Chondrocyte (in vitro differentiated cells): Measurements from ENCODE around the gene ZNF423. TPM values are rescaled to one million over a fixed set of nuclear protein-coding genes. Genes with fewer than 3 reads are reported as not detected.

ENCODE experiments used
- DNase-seq: peaks from one replicate; pipeline ENCODE4 v3.0.0; 2021; ENCODE audit warnings: mixed read lengths, low spot score
- H3K27ac Mint-ChIP-seq: one replicate; pipeline ENCODE4 v1.8.0; 2021; ENCODE audit warnings: mild to moderate bottlenecking, moderate library complexity, mixed read lengths; ENCODE audit not compliant: unreplicated experiment
- H3K27me3 Mint-ChIP-seq: 2 replicates; pipeline ENCODE4 v1.8.0; 2021; ENCODE audit warnings: low read depth, mixed read lengths
- H3K36me3 Mint-ChIP-seq: 2 replicates; pipeline ENCODE4 v1.8.0; 2021; ENCODE audit warnings: low read depth, mixed read lengths
- H3K4me1 Mint-ChIP-seq: 2 replicates; pipeline ENCODE4 v1.8.0; 2021; ENCODE audit warnings: low read depth, mild to moderate bottlenecking, mixed read lengths
- H3K4me3 Mint-ChIP-seq: one replicate; pipeline ENCODE4 v1.8.0; 2021; ENCODE audit warnings: mild to moderate bottlenecking, moderate library complexity, mixed read lengths; ENCODE audit not compliant: unreplicated experiment
- H3K9me3 Mint-ChIP-seq: 2 replicates; pipeline ENCODE4 v1.8.0; 2021; ENCODE audit warnings: low read depth, mixed read lengths
- total RNA-seq: library from RNA; stranded (reverse); gene quantifications from 3 replicates; pipeline ENCODE4 v1.2.1, GENCODE V29; 2021
- TF ChIP-seq, protein P1 (sequence below): fragments of 200-600 bp; sonication (generic); IDR thresholded peaks from 2 replicates; pipeline ENCODE4 v1.5.0; 2021; ENCODE audit warnings: antibody characterized with exemption, mild to moderate bottlenecking, moderate library complexity

Gene ZNF423
- total RNA-seq, 1 donor from 2014 or later: 4.7 TPM

DNA sequence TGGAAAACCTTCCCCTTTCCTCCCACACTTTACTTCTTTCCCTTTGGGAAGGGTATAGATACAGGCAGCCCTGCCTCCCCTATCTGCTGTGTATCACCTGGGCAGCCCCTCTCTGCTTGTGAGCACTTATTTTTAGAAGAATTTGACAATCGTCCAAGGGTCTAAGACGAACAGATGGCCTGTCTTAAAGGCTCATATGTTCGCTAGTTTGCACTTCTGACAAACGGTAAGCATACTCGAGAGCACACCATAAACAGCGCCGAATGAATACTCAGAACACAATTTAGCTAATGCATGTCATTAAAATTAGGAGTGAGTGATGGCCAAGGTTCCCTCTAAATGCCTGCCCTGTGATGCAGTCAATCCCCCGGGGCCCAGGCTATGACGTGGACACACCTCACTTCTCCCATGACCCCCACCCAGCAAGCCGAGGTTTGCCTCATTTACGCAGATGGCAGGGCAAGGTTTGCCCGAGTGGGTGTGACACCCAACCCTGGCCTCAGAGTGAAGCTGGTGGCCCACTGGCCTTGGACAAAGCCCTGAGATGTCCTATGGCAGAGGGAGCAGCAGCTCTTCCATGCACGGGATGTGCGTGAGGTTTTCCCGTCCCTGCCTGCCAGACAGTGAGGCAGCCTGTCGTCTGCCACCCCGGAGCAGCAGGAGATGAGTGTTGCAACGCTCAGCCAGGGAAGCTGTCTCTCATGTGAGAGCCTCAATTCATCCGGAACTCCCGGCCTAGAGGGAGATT is 357.1 kb downstream of the ZNF423 start:
- no peak overlapping the region for H3K4me3 Mint-ChIP-seq
- DNase-seq: peak; percentile 87
- TF ChIP-seq, protein P1, sequence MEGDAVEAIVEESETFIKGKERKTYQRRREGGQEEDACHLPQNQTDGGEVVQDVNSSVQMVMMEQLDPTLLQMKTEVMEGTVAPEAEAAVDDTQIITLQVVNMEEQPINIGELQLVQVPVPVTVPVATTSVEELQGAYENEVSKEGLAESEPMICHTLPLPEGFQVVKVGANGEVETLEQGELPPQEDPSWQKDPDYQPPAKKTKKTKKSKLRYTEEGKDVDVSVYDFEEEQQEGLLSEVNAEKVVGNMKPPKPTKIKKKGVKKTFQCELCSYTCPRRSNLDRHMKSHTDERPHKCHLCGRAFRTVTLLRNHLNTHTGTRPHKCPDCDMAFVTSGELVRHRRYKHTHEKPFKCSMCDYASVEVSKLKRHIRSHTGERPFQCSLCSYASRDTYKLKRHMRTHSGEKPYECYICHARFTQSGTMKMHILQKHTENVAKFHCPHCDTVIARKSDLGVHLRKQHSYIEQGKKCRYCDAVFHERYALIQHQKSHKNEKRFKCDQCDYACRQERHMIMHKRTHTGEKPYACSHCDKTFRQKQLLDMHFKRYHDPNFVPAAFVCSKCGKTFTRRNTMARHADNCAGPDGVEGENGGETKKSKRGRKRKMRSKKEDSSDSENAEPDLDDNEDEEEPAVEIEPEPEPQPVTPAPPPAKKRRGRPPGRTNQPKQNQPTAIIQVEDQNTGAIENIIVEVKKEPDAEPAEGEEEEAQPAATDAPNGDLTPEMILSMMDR: no peak
- H3K9me3 Mint-ChIP-seq: no peaks in the 10 kb centered on the region
- peaks cover 2% of the 10 kb centered on the region for H3K27me3 Mint-ChIP-seq
- no peaks in the 10 kb centered on the region for H3K4me1 Mint-ChIP-seq
- H3K27ac Mint-ChIP-seq: no peak overlapping the region
- no peaks in the 10 kb centered on the region for H3K36me3 Mint-ChIP-seq

DNA sequence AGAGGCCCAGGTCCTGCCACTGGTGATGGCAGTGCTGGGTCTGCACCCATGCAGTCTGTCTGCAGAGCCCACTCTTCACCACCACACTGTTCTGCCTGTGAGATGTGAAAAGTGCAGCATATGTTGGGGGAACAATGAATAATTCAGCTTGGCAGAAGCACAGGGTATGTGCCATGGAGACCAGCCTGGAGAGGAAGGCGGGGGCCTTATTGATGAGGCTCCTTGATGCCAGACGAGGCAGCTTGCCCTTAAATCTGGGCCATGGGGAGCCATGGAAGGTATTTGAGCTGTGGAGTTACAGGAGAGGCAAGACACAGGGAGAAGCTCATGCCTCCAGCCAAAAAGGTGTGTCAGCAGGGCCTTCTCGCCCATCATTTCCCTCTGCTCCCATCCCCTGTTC is 357.6 kb downstream of the ZNF423 start:
- peaks cover 2% of the 10 kb centered on the region for H3K27me3 Mint-ChIP-seq
- no peaks in the 10 kb centered on the region for H3K4me1 Mint-ChIP-seq
- H3K27ac Mint-ChIP-seq: no peak overlapping the region
- TF ChIP-seq, protein P1: no peak
- H3K36me3 Mint-ChIP-seq: no peaks in the 10 kb centered on the region
- H3K4me3 Mint-ChIP-seq: no peak overlapping the region
- no peaks in the 10 kb centered on the region for H3K9me3 Mint-ChIP-seq
- DNase-seq: peak; percentile 47

DNA sequence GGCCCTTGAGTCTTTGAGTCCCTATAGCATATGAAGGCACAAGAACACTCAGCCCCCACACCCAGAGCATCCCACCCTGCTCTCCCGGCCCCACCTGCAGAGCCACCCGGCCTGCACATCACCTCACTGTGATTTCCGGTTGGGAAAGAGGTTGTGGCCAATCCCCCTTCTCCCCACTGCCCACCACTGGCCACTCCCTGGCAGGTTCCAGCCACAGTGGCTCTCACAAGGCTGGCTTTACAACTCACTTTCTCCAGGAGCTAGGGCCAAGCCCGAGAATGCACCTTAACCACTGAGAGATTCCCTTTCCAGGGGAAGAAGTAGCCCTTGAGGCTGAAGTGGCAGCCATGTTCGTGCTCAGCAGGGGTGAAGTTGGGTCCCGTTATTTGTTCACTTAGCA is 358.4 kb downstream of the ZNF423 start:
- TF ChIP-seq, protein P1: no peak
- H3K4me3 Mint-ChIP-seq: no peak overlapping the region
- DNase-seq: peak; percentile 40
- H3K4me1 Mint-ChIP-seq: no peaks in the 10 kb centered on the region
- H3K27me3 Mint-ChIP-seq: peaks cover 2% of the 10 kb centered on the region
- no peak overlapping the region for H3K27ac Mint-ChIP-seq
- H3K36me3 Mint-ChIP-seq: no peaks in the 10 kb centered on the region
- no peaks in the 10 kb centered on the region for H3K9me3 Mint-ChIP-seq

DNA sequence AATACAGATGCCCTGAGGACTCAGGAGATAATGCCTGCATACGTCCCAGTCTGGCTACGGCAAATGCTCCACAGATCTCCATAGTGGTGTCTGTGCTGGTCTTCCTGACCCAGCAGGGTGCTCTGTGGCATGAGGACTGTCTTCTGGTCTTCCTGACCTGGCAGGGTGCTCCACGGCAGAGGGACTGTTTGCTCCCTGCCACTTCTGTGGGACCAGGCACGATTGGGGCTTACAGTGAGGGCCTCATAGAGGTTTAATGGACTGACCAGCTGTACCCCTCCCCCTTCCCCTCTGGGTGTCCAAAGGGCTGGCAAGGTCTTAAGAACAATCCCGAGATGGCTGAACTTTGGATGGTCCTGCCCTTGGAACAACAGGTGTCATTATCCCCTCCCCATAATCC is 359.3 kb downstream of the ZNF423 start:
- Mint-ChIP-seq H3K4me3 (no peak overlapping the region), H3K9me3 (no peaks in the 10 kb centered on the region), H3K27ac (no peak overlapping the region), H3K36me3 (no peaks in the 10 kb centered on the region), H3K27me3 (peaks cover 2% of the 10 kb centered on the region), H3K4me1 (peaks cover 5% of the 10 kb centered on the region)
- TF ChIP-seq, protein P1: no peak
- DNase-seq: peak; percentile 52

DNA sequence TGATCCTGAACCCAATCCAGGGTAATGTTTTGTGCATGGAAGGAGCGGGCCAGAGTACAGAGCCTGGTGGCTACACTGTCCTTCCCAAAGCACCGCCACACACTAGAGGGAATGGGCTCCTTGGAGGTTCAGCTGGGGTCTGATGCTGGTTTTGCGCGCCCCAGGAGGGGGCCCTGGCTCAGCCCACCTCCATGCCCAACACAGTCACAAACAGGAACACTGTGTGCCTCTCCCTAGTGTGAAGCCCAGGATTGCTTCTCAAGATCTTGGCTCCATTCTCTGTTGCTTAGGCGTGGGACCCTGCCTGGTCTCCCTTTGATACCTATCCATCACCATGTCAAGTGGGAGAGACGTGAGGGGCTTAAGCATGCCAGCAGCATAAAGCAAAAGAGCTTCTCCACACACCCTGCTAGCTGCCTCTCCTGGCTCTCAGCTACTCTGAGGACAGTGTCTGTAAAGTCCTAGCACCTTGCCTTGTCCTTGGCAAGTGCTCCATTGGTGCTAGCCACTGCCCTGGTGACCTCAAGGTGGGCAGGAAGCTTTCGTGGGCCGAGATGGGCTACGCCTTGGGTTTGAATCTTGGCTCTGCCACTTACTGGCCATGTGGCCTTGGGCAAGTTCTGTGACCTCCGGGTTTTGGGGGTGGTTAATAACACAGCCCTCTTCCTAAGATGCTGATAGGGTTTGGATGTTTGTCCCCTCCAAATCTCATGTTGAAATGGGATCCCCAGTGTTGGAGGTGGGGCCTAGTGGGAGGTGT is 360.1 kb downstream of the ZNF423 start:
- Mint-ChIP-seq H3K4me1 (peaks cover 7% of the 10 kb centered on the region), H3K4me3 (no peak overlapping the region), H3K27me3 (peaks cover 2% of the 10 kb centered on the region), H3K36me3 (no peaks in the 10 kb centered on the region), H3K27ac (no peak overlapping the region), H3K9me3 (no peaks in the 10 kb centered on the region)
- DNase-seq: peak; percentile 55
- TF ChIP-seq, protein P1: no peak
